ENCODE data around the gene CRACDL.

DNA sequence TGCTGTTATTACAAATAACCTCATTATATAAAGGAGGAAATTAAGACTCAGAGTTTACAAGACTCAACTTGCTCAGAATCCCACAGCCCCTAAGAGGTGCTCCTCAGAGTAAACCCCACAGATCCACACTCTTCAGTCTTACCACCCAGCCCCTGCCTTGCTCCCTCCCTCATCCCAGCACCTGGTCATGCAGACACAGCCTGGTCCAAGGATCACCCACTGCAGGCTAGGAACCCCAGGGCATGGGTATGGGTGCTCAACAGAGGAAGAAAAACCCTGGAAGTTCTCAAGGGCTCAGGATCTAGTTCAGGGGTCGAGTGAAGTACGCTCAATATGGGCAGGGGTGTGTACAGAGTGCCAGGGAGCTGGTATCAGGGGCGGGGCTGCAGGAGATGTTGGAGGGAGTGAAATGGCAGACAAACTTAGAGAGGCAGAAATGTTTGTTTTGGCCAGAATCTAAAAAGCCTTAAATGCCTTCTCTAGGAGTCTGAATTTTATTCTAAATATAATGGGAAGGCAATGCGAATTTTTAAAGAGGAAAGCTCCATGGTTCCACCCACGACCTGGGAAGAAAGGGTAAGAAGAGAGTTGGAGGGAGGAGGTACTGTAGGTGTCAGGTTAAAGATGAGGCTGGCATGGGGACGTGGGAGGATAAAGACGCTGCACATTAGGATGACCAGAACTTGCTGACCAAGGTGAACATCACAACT, 126.0 kb downstream of the CRACDL start:
- no peak for TF ChIP-seq POLR2A (IDR thresholded peaks at IDR 0.05; ENCODE audit: insufficient read depth in 1 of 2, low read depth in 2 of 2, low read length in 2 of 2)
- TF ChIP-seq, protein P1, sequence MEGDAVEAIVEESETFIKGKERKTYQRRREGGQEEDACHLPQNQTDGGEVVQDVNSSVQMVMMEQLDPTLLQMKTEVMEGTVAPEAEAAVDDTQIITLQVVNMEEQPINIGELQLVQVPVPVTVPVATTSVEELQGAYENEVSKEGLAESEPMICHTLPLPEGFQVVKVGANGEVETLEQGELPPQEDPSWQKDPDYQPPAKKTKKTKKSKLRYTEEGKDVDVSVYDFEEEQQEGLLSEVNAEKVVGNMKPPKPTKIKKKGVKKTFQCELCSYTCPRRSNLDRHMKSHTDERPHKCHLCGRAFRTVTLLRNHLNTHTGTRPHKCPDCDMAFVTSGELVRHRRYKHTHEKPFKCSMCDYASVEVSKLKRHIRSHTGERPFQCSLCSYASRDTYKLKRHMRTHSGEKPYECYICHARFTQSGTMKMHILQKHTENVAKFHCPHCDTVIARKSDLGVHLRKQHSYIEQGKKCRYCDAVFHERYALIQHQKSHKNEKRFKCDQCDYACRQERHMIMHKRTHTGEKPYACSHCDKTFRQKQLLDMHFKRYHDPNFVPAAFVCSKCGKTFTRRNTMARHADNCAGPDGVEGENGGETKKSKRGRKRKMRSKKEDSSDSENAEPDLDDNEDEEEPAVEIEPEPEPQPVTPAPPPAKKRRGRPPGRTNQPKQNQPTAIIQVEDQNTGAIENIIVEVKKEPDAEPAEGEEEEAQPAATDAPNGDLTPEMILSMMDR (CRISPR knock-in tag; IDR thresholded peaks at IDR 0.05) = no peak
